ENCODE measurements around the gene SPAG8.

- no peak for TF ChIP-seq EP300 (IDR thresholded peaks at IDR 0.05)
- no peak for TF ChIP-seq POLR2AphosphoS5 (IDR thresholded peaks at IDR 0.05)
These were observed 44.1 kb upstream of the SPAG8 start for GRCh38 chr9:35856206-35856605.
